Occipital lobe (tissue), 2 donors: ENCODE measurements around the gene CAD. TPM values are rescaled to one million over a fixed set of nuclear protein-coding genes. Genes with fewer than 3 reads are reported as not detected.

Source experiments
- DNase-seq: peaks from one replicate; lab custom pipeline; 2025; lab: John Stamatoyannopoulos, UW
- total RNA-seq: library from RNA; depleted of rRNA; stranded (reverse); fragments of >200 nt; gene quantifications from one replicate; pipeline ENCODE4 v1.2.3, GENCODE V29; 2014

Gene CAD
- total RNA-seq, 1 donor from 2014 or later = 16.2 TPM

DNA sequence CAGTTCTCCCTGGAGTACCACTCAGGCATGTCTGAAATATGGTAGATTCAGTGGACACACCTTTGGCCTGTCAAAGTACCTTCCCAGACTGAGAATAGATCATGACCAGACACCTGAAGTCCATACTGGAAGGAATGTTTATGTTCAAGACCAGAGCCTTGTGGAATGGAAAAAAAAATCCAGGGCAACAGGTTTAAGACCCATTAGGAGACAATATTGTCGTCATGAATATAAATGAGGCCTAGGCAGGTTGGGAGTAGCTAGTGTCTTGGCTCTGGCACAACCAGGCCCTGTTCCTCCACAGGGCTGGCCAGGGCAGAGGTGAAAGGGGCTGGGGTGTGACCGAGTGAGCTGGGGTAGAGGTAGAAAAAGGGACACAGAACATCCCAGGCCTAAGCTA is 18.5 kb upstream of the CAD start:
- DNase-seq = no peak

DNA sequence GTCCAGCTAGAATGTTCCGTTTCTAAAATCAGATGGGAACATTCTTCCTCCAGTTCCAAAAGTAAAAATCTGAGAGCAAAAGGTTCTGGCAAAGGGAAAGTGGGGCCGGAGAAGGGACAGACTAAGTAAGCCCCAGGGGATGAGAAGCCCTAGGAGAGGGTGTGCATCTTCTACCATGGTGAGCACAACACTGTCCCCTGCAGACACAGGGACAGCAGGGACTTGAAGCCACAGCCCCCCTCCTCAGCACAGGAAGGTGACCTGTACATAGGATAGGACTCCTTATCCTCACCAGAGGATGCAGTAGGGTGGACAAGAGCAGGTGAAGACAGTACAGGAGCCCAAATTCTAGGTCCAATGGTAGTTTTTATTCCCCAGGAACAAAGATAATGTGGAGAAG is 17.9 kb upstream of the CAD start:
- DNase-seq = no peak

- DNase-seq = no peak
Measured at GRCh38 chr2:27201675-27202074, 15.5 kb upstream of the CAD start.

DNA sequence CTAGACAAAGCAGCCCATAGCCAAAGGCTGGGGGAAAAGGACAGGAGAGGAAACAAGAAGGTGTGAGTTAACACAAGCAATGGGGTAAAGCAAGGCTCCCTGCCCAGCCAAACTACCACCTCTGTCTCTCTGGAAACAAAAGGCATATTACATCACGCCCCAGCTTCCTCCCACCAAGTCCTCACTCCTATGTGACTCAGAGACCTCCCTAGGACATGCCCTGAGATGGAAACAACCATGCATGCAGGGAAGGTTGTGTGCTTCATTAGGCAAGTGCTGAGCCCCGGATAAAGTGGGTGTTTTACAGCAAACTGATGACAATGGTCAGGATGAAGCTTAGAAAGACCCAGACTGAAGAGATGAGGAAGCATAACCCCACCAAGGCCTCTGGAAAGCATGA is 14.3 kb upstream of the CAD start:
- no peak for DNase-seq

DNA sequence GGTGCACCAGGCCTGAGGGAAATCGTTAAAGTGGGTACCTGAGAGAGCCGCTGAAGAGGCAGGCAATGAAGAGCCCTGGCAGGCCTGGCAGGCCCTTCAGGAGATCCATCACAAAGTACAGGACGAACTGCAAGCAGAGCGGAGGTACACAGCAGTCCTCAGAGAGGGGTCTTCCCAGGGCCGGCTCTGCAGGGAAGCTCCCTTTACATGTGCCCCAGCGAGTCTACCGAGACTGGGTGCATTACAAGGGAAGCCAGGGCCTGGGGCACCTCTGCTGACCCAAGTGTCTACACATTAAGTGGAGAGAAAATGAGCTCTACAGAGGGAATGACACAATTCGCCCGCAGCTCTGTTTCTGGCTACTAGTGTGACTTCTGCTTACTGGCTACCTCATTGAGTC is 13.4 kb upstream of the CAD start:
- no peak for DNase-seq

DNA sequence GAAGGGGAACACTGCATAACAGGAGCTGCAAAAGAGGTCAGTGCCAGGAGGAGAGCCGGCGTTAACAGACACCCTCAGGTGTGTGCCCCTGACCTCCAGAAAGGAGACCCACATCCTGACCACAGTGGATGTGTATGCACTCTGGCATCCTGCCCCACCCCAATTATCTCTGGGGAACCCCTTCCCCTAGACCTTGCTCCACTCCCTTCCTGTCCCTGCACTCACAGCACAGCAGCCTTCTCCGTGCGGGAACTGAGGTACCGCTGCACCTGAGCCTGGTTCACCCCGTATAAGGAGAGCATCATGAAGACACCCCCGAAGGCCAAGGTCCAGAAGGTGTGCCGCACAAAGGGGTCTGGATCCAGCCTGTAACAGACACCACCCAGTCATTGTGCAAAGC is 12.6 kb upstream of the CAD start:
- no peak for DNase-seq

GRCh38 chr2:27205206-27205605 is 12.0 kb upstream of the CAD start:
- no peak for DNase-seq

GRCh38 chr2:27206346-27206745 is 10.8 kb upstream of the CAD start:
- no peak for DNase-seq

DNA sequence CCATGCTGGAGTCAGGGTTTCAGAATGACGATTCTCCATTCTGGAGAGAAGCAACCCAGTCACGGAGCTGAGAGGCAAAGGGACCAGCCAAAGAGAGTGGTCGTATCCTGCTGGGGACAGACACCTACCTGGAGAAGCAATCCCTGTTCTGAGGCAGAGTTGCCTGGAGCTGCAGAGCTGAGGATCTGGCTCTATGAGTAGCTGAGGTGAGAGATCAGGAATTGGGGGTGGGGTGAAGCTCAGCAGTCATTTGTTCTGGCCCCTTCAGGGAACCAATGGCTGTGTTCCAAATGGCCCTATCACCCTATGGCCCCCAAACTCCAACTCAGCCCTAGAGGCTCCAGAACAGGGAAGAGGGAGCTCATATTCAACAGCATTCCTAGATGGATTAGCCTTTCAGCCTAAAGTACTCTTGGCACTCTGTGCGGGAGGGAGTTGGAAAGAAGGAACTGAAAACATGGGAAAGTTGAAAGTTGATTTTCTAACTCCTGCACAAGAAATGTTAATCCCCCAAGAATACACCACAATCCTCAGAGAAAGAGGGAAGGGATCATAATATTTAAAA is 8.6 kb upstream of the CAD start:
- no peak for DNase-seq

DNA sequence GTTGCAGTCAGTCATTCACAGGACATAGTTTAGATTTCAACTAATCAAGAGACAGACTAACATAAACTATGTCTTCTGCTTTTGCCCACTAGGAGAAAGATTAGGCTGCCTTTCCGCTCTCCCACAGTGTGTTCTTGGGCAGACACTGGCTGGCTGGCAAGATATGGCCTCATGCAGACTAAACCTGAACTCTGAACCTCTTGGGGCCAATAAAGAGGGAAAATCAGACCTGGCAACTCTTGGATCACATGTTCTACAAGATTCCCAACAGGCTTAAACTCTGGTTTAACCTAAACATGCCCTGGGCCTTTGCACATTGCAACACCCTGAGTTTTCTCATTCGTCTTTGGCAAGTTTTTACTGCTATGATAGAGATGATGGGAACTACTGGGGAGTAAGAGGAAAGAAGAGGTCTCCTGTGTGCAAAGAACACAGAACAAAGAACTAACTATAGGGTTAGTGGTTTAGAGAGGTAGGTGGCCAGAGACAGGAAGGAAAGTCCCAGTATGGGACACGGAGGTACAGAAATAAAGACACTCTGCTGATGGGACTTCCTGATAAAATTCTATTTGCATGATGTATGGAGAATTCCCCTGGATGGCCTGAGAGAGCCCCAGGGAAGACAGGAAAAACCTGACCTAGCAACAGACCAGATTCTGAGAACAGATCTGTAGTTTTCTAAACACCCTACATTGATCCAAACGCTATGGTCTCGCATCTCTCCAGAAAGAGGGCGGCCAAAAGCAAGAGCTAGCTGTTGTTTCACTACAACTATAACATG is 7.4 kb upstream of the CAD start:
- DNase-seq = no peak

DNA sequence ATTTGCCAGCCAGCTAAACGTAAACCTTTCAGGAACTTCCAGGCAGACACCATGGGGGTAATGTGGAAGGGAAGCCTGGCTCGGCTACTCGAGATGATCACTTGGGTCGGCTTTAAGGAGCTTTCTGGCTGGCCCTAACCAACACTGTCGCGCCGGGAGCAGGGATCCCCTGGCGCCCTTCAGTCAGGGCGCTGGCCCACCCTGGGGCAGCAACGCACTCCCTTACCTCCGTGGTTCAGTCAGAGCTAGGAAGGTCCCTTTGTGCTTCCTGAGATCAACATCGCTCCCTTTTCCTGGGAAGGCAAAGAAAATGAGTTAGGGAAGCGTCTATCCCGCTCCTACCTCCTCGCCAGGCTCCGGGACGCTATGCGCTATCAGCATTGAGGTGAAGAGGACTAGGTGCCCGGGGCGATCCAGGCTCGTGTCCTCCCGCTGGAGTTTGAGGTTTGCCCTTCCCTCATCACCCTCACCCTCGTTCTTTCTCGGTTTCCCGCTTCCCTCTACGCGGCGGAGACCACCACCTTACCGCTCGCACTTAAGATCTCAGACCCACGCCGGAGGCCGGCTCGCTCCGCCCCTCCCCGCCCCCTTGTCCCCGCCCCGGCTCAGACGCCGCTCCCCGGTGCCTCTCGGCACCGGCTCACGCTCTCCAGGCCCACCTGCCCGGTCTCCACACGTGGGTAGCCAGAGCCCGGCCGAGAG is 5.8 kb upstream of the CAD start:
- DNase-seq = no peak

DNA sequence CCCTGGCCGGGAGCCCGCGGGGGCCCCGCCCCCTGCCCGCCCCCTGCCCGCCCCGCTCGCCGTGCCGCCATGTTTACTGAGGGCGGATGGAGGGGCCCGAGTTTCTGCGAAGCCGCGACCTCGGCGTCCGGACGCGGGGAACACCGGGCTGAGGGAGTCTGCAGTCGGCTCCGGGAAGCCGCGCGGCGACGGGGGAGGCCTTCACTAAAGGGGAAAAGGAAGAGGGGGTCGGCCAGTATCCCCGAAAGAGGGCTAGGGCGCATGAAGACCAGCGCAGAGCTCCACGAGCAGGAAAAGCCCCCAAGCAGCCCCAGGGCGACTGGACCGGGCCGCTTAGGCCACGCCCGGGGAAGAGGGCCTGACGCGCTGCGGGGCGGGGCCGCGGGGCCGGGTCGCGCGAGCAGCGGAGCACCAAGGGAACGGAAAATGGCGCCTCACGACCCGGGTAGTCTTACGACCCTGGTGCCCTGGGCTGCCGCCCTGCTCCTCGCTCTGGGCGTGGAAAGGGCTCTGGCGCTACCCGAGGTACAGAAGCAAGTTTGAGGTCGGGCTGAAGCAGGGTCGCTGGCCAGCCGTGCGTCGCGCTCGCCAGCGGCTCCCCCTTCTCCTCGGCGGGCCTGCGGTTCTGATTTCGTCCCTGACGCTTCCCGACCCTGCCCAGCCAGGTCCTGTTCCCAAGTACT is 5.1 kb upstream of the CAD start, which contains the start of the genes ATRAID and SLC5A6:
Gene ATRAID (plus strand): TSS at position 99 of the 683 bp plus-strand sequence. CDS start 328 bp downstream, at position 427.
Gene SLC5A6 (minus strand): TSS at position 326 of the 683 bp plus-strand sequence. CDS start 4,618 bp downstream, outside the sequence.
- DNase-seq = peak; percentile 87

DNA sequence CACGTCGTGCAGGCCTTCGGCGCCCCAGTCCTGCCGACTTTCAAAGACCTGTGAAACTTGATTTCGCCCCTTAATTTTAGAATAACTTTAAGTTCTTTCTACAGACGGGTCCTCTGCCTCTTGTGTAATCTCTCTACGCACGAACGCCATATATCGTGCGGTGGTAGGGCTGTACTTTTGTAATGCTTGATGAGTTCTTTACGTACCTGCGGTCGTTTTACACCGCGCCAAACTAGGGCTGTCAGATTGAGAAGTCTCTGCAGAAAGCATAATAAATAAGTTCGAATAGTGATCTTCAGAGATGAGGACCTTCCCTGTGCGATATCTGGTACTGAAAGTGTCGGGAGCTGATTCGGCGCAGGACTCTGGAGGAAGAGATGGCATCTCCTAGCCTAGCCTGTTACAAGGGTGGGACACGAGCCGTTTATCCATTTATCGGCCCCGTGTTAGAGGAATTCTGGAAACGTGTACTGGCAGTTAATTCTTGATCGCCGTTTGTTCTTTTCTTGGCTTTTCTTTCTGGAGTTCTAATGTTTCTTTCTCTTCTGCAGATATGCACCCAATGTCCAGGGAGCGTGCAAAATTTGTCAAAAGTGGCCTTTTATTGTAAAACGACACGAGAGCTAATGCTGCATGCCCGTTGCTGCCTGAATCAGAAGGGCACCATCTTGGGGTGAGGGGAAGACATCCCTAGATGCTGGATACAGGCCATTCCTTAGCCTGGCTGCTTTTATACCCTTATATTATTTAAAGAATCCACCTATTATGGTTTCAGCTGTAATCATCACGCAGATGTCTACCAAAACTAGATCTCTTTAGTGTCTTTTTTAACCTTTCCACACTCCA is 4.3 kb upstream of the CAD start:
- no peak for DNase-seq

- DNase-seq = no peak
Measured at GRCh38 chr2:27214941-27215340, 2.2 kb upstream of the CAD start.

DNA sequence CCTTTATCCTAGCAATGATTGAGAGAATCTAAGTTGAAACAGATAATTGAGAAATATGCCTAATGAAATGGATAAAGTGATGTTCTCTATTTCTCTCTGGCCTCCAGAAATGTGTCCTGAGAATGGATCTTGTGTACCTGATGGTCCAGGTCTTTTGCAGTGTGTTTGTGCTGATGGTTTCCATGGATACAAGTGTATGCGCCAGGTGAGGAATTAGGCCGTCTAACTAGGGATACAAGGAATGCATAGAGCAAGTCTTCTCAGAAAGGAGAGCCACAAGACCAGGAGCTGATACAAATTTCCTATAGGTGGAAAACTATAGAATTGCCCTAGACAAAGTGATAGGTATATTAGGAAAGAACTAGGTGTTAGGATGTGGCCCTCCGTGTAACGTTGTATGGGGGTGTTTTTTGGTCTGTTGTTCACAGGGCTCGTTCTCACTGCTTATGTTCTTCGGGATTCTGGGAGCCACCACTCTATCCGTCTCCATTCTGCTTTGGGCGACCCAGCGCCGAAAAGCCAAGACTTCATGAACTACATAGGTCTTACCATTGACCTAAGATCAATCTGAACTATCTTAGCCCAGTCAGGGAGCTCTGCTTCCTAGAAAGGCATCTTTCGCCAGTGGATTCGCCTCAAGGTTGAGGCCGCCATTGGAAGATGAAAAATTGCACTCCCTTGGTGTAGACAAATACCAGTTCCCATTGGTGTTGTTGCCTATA is 592 bp upstream of the CAD start:
- DNase-seq = no peak

- no peak for DNase-seq
Measured at GRCh38 chr2:27218614-27219013, 1.4 kb downstream of the CAD start.

- DNase-seq = no peak
Measured at GRCh38 chr2:27219091-27219490, 1.9 kb downstream of the CAD start.

GRCh38 chr2:27220091-27220490 is 2.9 kb downstream of the CAD start:
- no peak for DNase-seq

GRCh38 chr2:27221166-27221565 is 4.0 kb downstream of the CAD start:
- no peak for DNase-seq

DNA sequence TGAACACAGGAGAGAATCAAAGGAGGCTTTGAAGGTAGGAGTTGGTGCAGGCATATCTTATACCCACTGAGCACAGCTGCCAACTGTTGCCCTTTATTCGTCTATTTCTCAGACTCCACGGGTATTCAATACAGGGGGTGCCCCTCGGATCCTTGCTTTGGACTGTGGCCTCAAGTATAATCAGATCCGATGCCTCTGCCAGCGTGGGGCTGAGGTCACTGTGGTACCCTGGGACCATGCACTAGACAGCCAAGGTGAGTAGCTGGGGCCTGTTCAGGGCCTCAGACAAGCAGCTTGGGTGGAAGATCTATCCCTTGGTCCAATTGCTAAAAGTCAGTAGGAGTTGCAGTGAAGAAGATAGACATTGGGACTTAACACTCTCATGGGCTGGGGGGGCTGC is 5.2 kb downstream of the CAD start:
- DNase-seq = no peak
